Body of pancreas (tissue), 4 donors: Measurements from ENCODE around the gene CAMK2G. TPM values are rescaled to one million over a fixed set of nuclear protein-coding genes. Genes with fewer than 3 reads are reported as not detected.
A peak's percentile ranks its signal among the peaks of the same experiment; 100 is the strongest.
"Not testable (repeated sequence)": the region's sequence is repeated elsewhere in the genome, so short reads cannot be mapped to it uniquely, and the experiment has no call there.

Experiments
- ATAC-seq: fragments of 150-250 bp; one replicate; pipeline ENCODE4 v1.9.1; 2016
- DNase-seq, 4 donors: peaks; one replicate each; pipeline ENCODE4 v3.0.0-alpha.2; 2019
- H3K27ac ChIP-seq, 4 donors: fragments of 200-600 bp; sonication (generic); 1 replicate in 3 of 4; 2 replicates in 1 of 4; pipeline versions ENCODE4 v1.5.1 to v1.6.1; 2016 to 2019; ENCODE audit warnings: mild to moderate bottlenecking in 1 of 4, mixed read lengths in 1 of 4, moderate library complexity in 1 of 4
- H3K27me3 ChIP-seq, 2 donors: fragments of 200-600 bp; sonication (generic); one replicate each; pipeline ENCODE4 v1.6.0; 2016; ENCODE audit warnings: mild to moderate bottlenecking in 1 of 2
- H3K36me3 ChIP-seq, 2 donors: fragments of 200-600 bp; sonication (generic); replicated peaks in 1 of 2; 2 replicates each; pipeline ENCODE4 v1.5.1; 2016; ENCODE audit warnings: low read depth in 2 of 2; ENCODE audit not compliant: insufficient read depth in 1 of 2
- H3K4me1 ChIP-seq: fragments of 200-600 bp; sonication (generic); one replicate; pipeline ENCODE4 v1.6.0; 2016
- H3K4me3 ChIP-seq, 2 donors: fragments of 200-600 bp; sonication (generic); 1 replicate in 1 of 2; 2 replicates in 1 of 2; pipeline ENCODE4 v1.5.1; 2016 to 2019
- H3K9me3 ChIP-seq, 3 donors: fragments of 200-600 bp; sonication (generic); 1 replicate in 2 of 3; 2 replicates in 1 of 3; pipeline ENCODE4 v1.5.1; 2016
- CTCF ChIP-seq, 7 experiments: fragments of 450-650 bp in 4 of 7; fragments of 200-600 bp in 3 of 7; sonication (generic) in 3 of 7; IDR thresholded peaks; one replicate each; pipeline ENCODE4 v1.5.1; 2016 to 2019; ENCODE audit warnings: antibody characterized with exemption in 7 of 7
- POLR2A ChIP-seq, 3 donors: fragments of 450-650 bp; IDR thresholded peaks; one replicate each; pipeline ENCODE4 v1.6.1; 2016; ENCODE audit warnings: antibody characterized with exemption in 3 of 3, mild to moderate bottlenecking in 2 of 3
- WGBS, 2 donors: methylation state at CpG; one replicate each; pipeline ENCODE4 v1.1.5; 2017; 5-methylcytosine and 5-hydroxymethylcytosine counted together
- intact Hi-C: fragments of 100-400 bp; cut with DNase I; formaldehyde crosslinking; loops from one replicate; pipeline ENCODE4 v1.15.1; 2023
- total RNA-seq, 2 donors: library from RNA; depleted of rRNA; stranded (reverse); fragments of >200 nt; gene quantifications; one replicate each; pipeline ENCODE4 v1.1.0, GENCODE V29; 2016

CAMK2G gene
- total RNA-seq, 2 donors from 2014 or later = 14.8 to 17.4 TPM

GRCh38 chr10:73891540-73891939, 17.2 kb upstream of the CAMK2G start:
- no peak for TF ChIP-seq POLR2A (IDR thresholded peaks at IDR 0.05)
- no peak for TF ChIP-seq CTCF (IDR thresholded peaks at IDR 0.05)
- no peak for DNase-seq
- Histone ChIP-seq H3K9me3 (no peaks in the 10 kb centered on the region), H3K27ac (no peak overlapping the region), H3K27me3 (no peaks in the 10 kb centered on the region), H3K36me3 (no peaks in the 10 kb centered on the region), H3K4me1 (peaks cover 27% of the 10 kb centered on the region), H3K4me3 (no peak overlapping the region)
- 75 to 77% methylated on average over 5 of the region's 5 CpGs for WGBS, 2 donors
- ATAC-seq = no peak
- intact Hi-C loops = no loop called here

GRCh38 chr10:73890830-73891229, 16.5 kb upstream of the CAMK2G start:
- intact Hi-C loops, H3K27ac ChIP-seq: not testable (repeated sequence)

GRCh38 chr10:73890261-73890660, 15.9 kb upstream of the CAMK2G start:
- no peak for TF ChIP-seq CTCF (IDR thresholded peaks at IDR 0.05)
- TF ChIP-seq POLR2A (IDR thresholded peaks at IDR 0.05) = no peak
- ATAC-seq = no peak
- intact Hi-C loops = no loop called here

More at GRCh38 chr10:73890830-73891229, 16.5 kb upstream of the CAMK2G start:
- not testable (repeated sequence) for ATAC-seq, H3K9me3 ChIP-seq, H3K27me3 ChIP-seq, H3K4me3 ChIP-seq, H3K36me3 ChIP-seq, DNase-seq
- WGBS, 2 donors = 61 to 79% methylated on average over 3 of the region's 3 CpGs
- H3K4me1 ChIP-seq = peaks cover 32% of the 10 kb centered on the region

GRCh38 chr10:73889416-73889815, 15.1 kb upstream of the CAMK2G start:
- not testable (repeated sequence) for DNase-seq, H3K4me3 ChIP-seq, ATAC-seq, H3K9me3 ChIP-seq, H3K36me3 ChIP-seq, H3K27me3 ChIP-seq
- 89 to 92% methylated on average over 1 to 3 of the region's 3 CpGs for WGBS, 2 donors
- H3K4me1 ChIP-seq = peaks cover 32% of the 10 kb centered on the region
- H3K27ac ChIP-seq = peak overlapping the region in 1 of 4 donors; percentile 77
- intact Hi-C loops = loop anchor here (5.0 to 10.0 kb wide), 2 partner anchors 53 to 195 kb away; no protein-coding TSS in a partner anchor

More at GRCh38 chr10:73890261-73890660, 15.9 kb upstream of the CAMK2G start:
- WGBS, 2 donors = 88 to 90% methylated on average over 5 of the region's 5 CpGs
- H3K4me1 ChIP-seq = peaks cover 32% of the 10 kb centered on the region
- H3K4me3 ChIP-seq = no peak overlapping the region
- no peak overlapping the region for H3K27ac ChIP-seq
- H3K27me3 ChIP-seq = no peaks in the 10 kb centered on the region
- DNase-seq = no peak
- H3K36me3 ChIP-seq = no peaks in the 10 kb centered on the region
- H3K9me3 ChIP-seq = no peaks in the 10 kb centered on the region

- Histone ChIP-seq H3K4me3 (no peak overlapping the region), H3K27ac (peak overlapping the region; percentile 50 to 77 (median 60)), H3K4me1 (peaks cover 32% of the 10 kb centered on the region), H3K27me3 (no peaks in the 10 kb centered on the region), H3K9me3 (no peaks in the 10 kb centered on the region), H3K36me3 (no peaks in the 10 kb centered on the region)
- TF ChIP-seq POLR2A (IDR thresholded peaks at IDR 0.05) = no peak
- TF ChIP-seq CTCF (IDR thresholded peaks at IDR 0.05) = no peak
- intact Hi-C loops = loop anchor here (5.0 to 10.0 kb wide), 2 partner anchors 53 to 196 kb away; no protein-coding TSS in a partner anchor
- ATAC-seq (peak; percentile 4), DNase-seq (peak in 3 of 4 donors; percentile 58 to 77 (median 60))
- WGBS, 2 donors = 50 to 73% methylated on average over 5 to 7 of the region's 7 CpGs
These were observed 14.7 kb upstream of the CAMK2G start for GRCh38 chr10:73889014-73889413.

- intact Hi-C loops = loop anchor here (5.0 to 10.0 kb wide), 2 partner anchors 54 to 196 kb away; no protein-coding TSS in a partner anchor
- no peak overlapping the region for H3K4me3 ChIP-seq
- peaks cover 32% of the 10 kb centered on the region for H3K4me1 ChIP-seq
- peak overlapping the region; percentile 50 to 77 (median 60) for H3K27ac ChIP-seq
- H3K36me3 ChIP-seq = no peaks in the 10 kb centered on the region
- WGBS, 2 donors = 32 to 40% methylated on average over 5 of the region's 5 CpGs
- H3K27me3 ChIP-seq = no peaks in the 10 kb centered on the region
- ATAC-seq (peak; percentile 54), DNase-seq (peak in 3 of 4 donors; percentile 46 to 50 (median 47))
- TF ChIP-seq CTCF (IDR thresholded peaks at IDR 0.05) (no peak), POLR2A (IDR thresholded peaks at IDR 0.05) (no peak)
- H3K9me3 ChIP-seq = no peaks in the 10 kb centered on the region
These were observed 14.2 kb upstream of the CAMK2G start for GRCh38 chr10:73888514-73888913.
